ENCODE measurements around the gene KCTD21.

The KCTD21 gene

GRCh38 chr11:78151804-78152203, 36.6 kb downstream of the KCTD21 start:
- TF ChIP-seq POLR2AphosphoS5 (IDR thresholded peaks at IDR 0.05; ENCODE audit: low read depth, low read length), result no peak
- no peak for TF ChIP-seq SIN3A (IDR thresholded peaks at IDR 0.05; ENCODE audit: borderline replicate concordance, insufficient read depth, low read length)
- no peak for TF ChIP-seq REST (IDR thresholded peaks at IDR 0.05; ENCODE audit: insufficient read depth in 1 of 2, low read depth in 2 of 2, low read length in 2 of 2)
- TF ChIP-seq TAF1 (IDR thresholded peaks at IDR 0.05; ENCODE audit: borderline replicate concordance, insufficient read depth, low read length), result no peak
- TF ChIP-seq FOXP2 (optimal IDR thresholded peaks at IDR 0.05; ENCODE audit: borderline replicate concordance, extremely low read depth, extremely low read length, insufficient read depth), result no peak

- TF ChIP-seq FOXP2 (optimal IDR thresholded peaks at IDR 0.05; ENCODE audit: borderline replicate concordance, extremely low read depth, extremely low read length, insufficient read depth), result no peak
- TF ChIP-seq SIN3A (IDR thresholded peaks at IDR 0.05; ENCODE audit: borderline replicate concordance, insufficient read depth, low read length), result no peak
- TF ChIP-seq TAF1 (IDR thresholded peaks at IDR 0.05; ENCODE audit: borderline replicate concordance, insufficient read depth, low read length), result no peak
- no peak for TF ChIP-seq REST (IDR thresholded peaks at IDR 0.05; ENCODE audit: insufficient read depth in 1 of 2, low read depth in 2 of 2, low read length in 2 of 2)
- no peak for TF ChIP-seq POLR2AphosphoS5 (IDR thresholded peaks at IDR 0.05; ENCODE audit: low read depth, low read length)
Measured at GRCh38 chr11:78150754-78151153, 37.7 kb downstream of the KCTD21 start.

GRCh38 chr11:78150346-78150745, 38.1 kb downstream of the KCTD21 start:
- TF ChIP-seq REST (IDR thresholded peaks at IDR 0.05; ENCODE audit: insufficient read depth in 1 of 2, low read depth in 2 of 2, low read length in 2 of 2), result no peak
- no peak for TF ChIP-seq POLR2AphosphoS5 (IDR thresholded peaks at IDR 0.05; ENCODE audit: low read depth, low read length)
- TF ChIP-seq SIN3A (IDR thresholded peaks at IDR 0.05; ENCODE audit: borderline replicate concordance, insufficient read depth, low read length), result no peak
- TF ChIP-seq FOXP2 (optimal IDR thresholded peaks at IDR 0.05; ENCODE audit: borderline replicate concordance, extremely low read depth, extremely low read length, insufficient read depth), result no peak
- no peak for TF ChIP-seq TAF1 (IDR thresholded peaks at IDR 0.05; ENCODE audit: borderline replicate concordance, insufficient read depth, low read length)

- TF ChIP-seq POLR2AphosphoS5 (IDR thresholded peaks at IDR 0.05; ENCODE audit: low read depth, low read length) (no peak), TAF1 (IDR thresholded peaks at IDR 0.05; ENCODE audit: borderline replicate concordance, insufficient read depth, low read length) (no peak), SIN3A (IDR thresholded peaks at IDR 0.05; ENCODE audit: borderline replicate concordance, insufficient read depth, low read length) (no peak), FOXP2 (optimal IDR thresholded peaks at IDR 0.05; ENCODE audit: borderline replicate concordance, extremely low read depth, extremely low read length, insufficient read depth) (no peak), REST (IDR thresholded peaks at IDR 0.05; ENCODE audit: insufficient read depth in 1 of 2, low read depth in 2 of 2, low read length in 2 of 2) (no peak)
Measured at GRCh38 chr11:78149646-78150045, 38.8 kb downstream of the KCTD21 start.

GRCh38 chr11:78147807-78148206, 40.6 kb downstream of the KCTD21 start:
- no peak for TF ChIP-seq TAF1 (IDR thresholded peaks at IDR 0.05; ENCODE audit: borderline replicate concordance, insufficient read depth, low read length)
- no peak for TF ChIP-seq POLR2AphosphoS5 (IDR thresholded peaks at IDR 0.05; ENCODE audit: low read depth, low read length)
- TF ChIP-seq REST (IDR thresholded peaks at IDR 0.05; ENCODE audit: insufficient read depth in 1 of 2, low read depth in 2 of 2, low read length in 2 of 2), result no peak
- TF ChIP-seq SIN3A (IDR thresholded peaks at IDR 0.05; ENCODE audit: borderline replicate concordance, insufficient read depth, low read length), result no peak
- no peak for TF ChIP-seq FOXP2 (optimal IDR thresholded peaks at IDR 0.05; ENCODE audit: borderline replicate concordance, extremely low read depth, extremely low read length, insufficient read depth)
